HUDEP-2 (cell line): ENCODE measurements around the gene TMEM72.
A peak's percentile ranks its signal among the peaks of the same experiment; 100 is the strongest.

ENCODE experiments used
- DNase-seq, 76 experiments: peaks; one replicate each; lab custom pipeline; 2025; ENCODE audit not compliant: unreplicated experiment in 76 of 76; lab: John Stamatoyannopoulos, UW

TMEM72 gene

GRCh38 chr10:44888886-44889285 lies 22.3 kb upstream of the TMEM72 start:
- DNase-seq, result no peak

- no peak for DNase-seq
Observed at GRCh38 chr10:44889834-44890233, 21.3 kb upstream of the TMEM72 start.

DNA sequence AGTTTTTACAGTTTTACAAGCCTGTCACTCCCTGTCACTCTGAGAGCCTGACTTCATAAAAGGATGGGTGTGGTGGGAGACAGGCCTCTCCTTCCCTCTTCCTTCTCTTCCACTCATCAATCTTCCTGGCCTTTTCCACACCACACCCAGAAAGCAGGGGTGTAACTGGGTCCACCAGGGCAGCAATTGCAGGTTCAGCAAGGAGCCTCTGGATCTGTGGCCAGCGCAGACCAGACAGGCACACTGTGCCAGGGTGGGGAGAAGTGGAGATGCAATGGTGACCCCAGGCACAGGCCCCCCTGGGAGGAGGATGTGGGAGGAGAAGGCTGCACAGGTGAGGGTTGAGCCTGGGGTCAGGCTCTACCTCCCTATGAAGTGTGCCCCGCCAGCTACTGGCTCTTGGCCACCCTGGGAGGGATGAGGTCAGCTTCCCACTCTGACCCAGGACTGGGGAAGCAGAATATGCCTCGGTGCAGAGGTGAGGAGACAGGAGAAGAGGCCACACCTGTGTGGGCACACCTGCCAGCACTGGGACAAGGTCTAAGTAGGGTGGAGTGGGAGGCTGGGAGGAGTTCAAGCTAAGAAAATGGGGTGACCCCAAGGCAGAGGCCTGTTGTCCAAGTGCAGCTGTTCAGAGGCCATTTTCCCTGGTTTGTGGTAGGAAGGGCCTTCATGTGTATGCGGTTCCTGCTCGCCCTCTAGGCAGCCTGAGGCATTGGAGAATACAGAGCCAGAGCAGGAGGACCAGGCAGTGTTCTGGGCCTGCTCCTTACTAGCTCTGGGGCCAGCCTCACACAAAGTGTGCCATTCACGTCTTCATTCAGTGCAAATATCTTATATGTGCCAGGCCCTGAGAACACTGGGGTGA lies 20.2 kb upstream of the TMEM72 start:
- no peak for DNase-seq

DNA sequence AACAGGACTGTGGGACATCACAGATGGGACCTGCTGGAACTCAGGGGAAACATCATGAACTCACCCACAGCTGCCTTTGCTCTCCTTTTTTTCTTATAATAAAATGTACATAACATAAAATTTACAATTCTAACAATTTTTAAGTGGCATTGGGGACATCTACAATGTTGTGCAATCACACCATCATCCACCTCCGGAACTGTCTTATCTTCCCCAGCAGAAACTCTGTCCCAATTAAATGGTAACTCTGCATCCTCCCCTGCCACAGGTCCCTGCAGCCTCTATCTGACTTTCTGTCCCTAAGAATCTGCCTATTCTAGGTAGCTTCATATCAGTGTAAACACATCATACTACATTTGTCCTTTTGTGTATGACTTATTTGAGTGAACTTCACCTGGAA lies 19.4 kb upstream of the TMEM72 start:
- DNase-seq, result no peak

- DNase-seq, result no peak
Observed at GRCh38 chr10:44893604-44894468, 17.3 kb upstream of the TMEM72 start.

- DNase-seq, result no peak
Observed at GRCh38 chr10:44894691-44895090, 16.4 kb upstream of the TMEM72 start.

DNA sequence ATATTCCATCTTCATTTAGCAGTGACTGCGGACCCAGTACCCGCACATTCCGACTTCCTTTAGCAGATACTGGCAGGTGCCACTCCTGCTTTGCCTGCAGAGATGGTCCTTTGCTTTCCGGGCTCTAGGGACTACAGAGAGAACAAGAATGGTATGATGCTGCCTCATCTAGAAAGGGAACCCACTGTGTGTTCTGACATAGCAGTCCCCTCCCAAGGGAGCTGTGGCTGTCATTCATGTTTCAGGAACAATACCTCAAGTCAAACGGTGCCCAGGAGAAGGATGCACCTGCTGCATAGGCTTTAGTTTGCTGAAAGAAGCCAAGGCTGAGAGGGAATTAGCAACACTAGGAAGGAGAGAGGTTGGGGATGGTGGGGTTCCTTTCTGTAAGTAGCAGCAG lies 15.9 kb upstream of the TMEM72 start:
- no peak for DNase-seq

- no peak for DNase-seq
Observed at GRCh38 chr10:44897049-44897448, 14.1 kb upstream of the TMEM72 start.

GRCh38 chr10:44898665-44899064 lies 12.5 kb upstream of the TMEM72 start:
- DNase-seq, result no peak

GRCh38 chr10:44899450-44900080 lies 11.6 kb upstream of the TMEM72 start:
- DNase-seq, result no peak

GRCh38 chr10:44902941-44903545 lies 8.1 kb upstream of the TMEM72 start:
- no peak for DNase-seq

- DNase-seq, result no peak
Observed at GRCh38 chr10:44906486-44906885, 4.7 kb upstream of the TMEM72 start.

GRCh38 chr10:44907556-44907955 lies 3.6 kb upstream of the TMEM72 start:
- DNase-seq, result no peak

GRCh38 chr10:44908066-44908749 lies 2.9 kb upstream of the TMEM72 start:
- DNase-seq, result no peak

DNA sequence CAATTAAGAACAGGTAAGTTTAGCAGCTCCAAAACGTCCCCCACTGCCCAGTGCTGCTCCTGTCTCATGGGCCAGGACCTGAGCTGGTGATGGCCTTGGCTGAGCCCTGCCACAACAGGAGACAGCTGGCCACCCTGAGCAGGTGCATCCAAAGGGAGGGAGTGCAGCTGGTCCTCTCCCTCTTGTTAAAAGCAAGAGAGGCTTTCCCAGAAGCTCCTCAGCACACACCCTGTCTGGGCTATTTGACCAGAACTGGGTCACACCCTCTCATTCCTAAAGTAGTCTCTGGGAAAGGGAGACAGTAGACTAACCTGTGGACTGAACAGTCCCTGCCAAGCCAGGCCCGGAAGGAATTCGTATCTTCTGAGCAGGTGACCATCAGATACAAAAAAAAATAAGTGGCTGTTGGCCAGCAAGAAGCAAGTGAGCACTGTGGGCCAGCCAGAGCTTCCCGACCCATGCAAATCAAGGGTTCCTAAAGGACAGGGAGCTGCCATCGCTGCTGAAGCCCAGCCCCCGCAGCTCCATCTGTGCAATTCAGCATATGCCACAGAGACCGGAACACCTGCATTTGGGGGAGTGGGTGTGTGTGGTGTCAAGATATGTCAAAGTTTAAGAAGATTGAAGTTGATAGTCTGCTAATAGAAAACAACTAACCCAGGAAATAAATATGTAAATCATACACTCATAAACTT lies 2.1 kb upstream of the TMEM72 start:
- no peak for DNase-seq

GRCh38 chr10:44909910-44910309 lies 1.2 kb upstream of the TMEM72 start:
- DNase-seq, result no peak

DNA sequence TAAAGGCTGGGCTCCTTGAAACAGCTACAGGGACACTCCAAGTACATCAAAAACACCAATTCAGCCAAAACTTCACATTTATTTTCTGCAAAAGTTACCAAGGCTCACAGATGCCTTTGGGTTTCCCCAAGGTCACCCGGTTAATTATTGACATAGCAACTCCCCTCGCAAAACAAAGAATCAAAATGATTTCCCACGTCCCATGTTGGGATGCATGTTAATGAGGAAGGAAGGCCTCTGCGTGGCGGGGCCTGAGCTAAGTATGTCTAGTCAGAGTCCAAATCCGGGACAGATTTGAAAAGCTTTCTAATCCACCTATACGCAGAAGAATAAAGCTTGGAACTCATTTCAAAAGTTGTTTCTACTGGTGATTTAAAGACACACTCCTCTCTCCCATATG lies 535 bp upstream of the TMEM72 start:
- no peak for DNase-seq

GRCh38 chr10:44911951-44912350 lies 814 bp downstream of the TMEM72 start:
- no peak for DNase-seq

GRCh38 chr10:44913350-44914081 lies 2.4 kb downstream of the TMEM72 start:
- peak; percentile 6 to 93 (median 73) for DNase-seq
